Activated T-cell treated with anti-CD3 and anti-CD28 coated beads, Interleukin-2, amount 50 U/mL, for 24 hours (primary cell): ENCODE data around the gene SMC4.

Experiments
- DNase-seq: peaks from one replicate; pipeline ENCODE4 v3.0.0-alpha.2; 2020
- H3K27ac Mint-ChIP-seq: 2 replicates; pipeline ENCODE4 v1.8.0; 2020; ENCODE audit warnings: mild to moderate bottlenecking, mixed read lengths
- H3K27me3 Mint-ChIP-seq: 2 replicates; pipeline ENCODE4 v1.8.0; 2020; ENCODE audit warnings: mixed read lengths
- H3K36me3 Mint-ChIP-seq: 2 replicates; pipeline ENCODE4 v1.8.0; 2020; ENCODE audit warnings: low read depth, mixed read lengths
- H3K4me1 Mint-ChIP-seq: 2 replicates; pipeline ENCODE4 v1.8.0; 2020; ENCODE audit warnings: low read depth, mixed read lengths
- H3K4me3 Mint-ChIP-seq: 2 replicates; pipeline ENCODE4 v1.8.0; 2020; ENCODE audit warnings: mild to moderate bottlenecking, moderate library complexity, mixed read lengths
- H3K9me3 Mint-ChIP-seq: 2 replicates; pipeline ENCODE4 v1.8.0; 2020; ENCODE audit warnings: mixed read lengths

SMC4 gene

DNA sequence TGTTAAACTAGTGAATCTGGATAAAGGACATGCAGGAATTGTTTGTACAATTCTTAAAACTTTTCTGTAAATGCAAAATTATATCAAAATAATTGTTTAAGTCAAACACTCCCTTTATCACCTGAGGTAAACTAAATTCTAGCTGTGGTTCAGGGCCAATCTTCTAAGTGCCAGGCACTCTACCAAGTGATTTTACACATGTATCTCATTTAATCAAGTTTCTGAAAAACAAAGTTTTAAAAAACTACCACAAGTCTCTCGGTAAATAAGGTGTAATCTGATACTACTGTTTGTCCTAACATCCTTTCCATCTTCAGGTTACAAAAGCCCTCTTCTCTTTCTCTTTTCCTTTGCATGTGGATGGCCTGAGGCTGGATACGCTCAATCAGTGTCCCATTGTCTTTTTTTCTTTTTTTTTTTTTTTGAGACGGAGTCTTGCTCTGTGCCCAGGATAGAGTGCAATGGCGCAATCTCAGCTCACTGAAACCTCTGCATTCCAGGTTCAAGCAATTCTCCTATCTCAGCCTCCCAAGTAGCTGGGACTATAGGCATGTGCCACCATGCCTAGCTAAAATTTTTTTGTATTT lies 19.7 kb upstream of the SMC4 start:
- H3K36me3 Mint-ChIP-seq, result peaks cover 52% of the 10 kb centered on the region
- peaks cover 6% of the 10 kb centered on the region for H3K4me1 Mint-ChIP-seq
- no peak overlapping the region for H3K27ac Mint-ChIP-seq
- H3K9me3 Mint-ChIP-seq, result no peaks in the 10 kb centered on the region
- no peaks in the 10 kb centered on the region for H3K27me3 Mint-ChIP-seq
- H3K4me3 Mint-ChIP-seq, result no peak overlapping the region
- no peak for DNase-seq

DNA sequence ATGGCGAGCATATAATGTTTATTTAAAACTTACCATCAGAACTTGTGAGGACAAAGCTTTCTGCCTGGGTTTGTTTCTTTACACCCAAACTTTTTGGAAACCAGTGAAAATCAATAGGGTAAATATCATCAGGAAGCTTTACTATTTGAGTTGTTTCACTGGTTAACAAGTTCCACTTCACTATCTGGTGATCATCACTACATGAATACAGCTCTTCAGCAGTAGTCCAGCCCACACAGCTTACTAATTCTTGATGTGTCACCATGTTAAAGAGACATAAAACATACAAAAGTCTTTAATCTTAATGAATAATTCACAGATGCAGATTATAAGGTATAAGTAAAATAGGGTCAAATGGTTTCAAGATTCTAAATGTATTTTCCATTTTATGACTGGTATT lies 18.0 kb upstream of the SMC4 start:
- H3K27me3 Mint-ChIP-seq, result no peaks in the 10 kb centered on the region
- H3K4me1 Mint-ChIP-seq, result peaks cover 9% of the 10 kb centered on the region
- no peaks in the 10 kb centered on the region for H3K9me3 Mint-ChIP-seq
- no peak overlapping the region for H3K4me3 Mint-ChIP-seq
- peaks cover 37% of the 10 kb centered on the region for H3K36me3 Mint-ChIP-seq
- H3K27ac Mint-ChIP-seq, result no peak overlapping the region
- no peak for DNase-seq

DNA sequence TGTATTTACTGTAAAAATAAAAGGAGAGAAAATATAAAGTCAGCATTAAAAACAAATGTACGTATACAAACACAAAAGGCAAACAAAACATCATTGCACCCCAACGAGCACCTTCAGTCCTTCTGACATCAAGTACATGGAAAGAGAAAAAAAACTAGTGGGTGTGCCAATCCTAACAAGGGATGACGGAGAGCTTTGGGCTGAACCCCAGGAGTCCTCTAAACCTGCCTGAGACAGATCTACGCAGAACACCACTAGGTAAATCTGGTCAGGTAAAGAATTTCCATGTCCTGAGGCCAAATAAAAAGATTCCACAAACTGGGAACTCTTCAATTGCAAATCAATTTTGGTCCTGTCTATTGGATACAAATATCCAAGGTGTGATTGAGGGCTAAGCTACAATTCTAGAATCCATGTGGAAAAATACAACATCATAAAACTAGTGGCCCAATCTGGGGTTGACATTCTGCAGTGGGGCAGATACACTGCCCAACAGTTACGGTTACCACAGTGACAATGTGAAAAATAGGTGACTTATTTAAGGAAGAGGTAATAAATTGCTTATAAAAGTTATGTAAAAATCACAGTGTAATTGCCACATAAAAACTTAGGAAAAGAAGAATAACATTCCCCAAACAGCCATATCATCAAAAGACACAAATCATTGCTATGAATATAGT lies 14.7 kb upstream of the SMC4 start:
- Mint-ChIP-seq H3K9me3 (no peaks in the 10 kb centered on the region), H3K36me3 (peaks cover 27% of the 10 kb centered on the region), H3K27me3 (no peaks in the 10 kb centered on the region), H3K4me1 (peaks cover 10% of the 10 kb centered on the region), H3K4me3 (no peak overlapping the region), H3K27ac (no peak overlapping the region)
- DNase-seq, result no peak

DNA sequence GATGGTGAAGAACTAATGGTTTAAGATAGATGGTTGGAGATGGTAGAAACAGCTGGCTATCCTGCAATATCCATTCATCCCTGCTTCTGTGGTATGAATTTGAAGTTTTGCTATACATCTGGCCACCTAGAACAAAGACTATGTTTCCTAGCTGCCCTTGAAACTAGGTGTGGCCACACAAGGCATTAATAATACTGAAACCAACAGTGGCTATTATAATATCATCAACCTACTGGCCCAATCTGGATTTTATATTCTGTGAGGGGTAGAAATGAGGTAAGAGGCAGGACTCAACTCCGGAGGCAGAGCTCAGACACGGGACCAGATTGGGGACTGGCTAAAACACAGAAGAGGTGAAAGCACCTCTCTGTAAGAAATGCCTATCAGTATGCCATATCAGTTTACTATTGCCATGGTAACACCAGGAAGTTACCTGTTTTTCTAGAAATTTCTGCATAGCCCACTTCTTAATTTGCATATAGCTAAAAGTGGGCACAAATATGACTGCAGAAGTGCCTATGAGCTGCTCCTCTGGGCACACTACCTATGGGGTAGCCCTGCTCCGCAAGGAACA lies 8.8 kb upstream of the SMC4 start:
- no peak overlapping the region for H3K27ac Mint-ChIP-seq
- peaks cover 3% of the 10 kb centered on the region for H3K36me3 Mint-ChIP-seq
- DNase-seq, result no peak
- H3K27me3 Mint-ChIP-seq, result no peaks in the 10 kb centered on the region
- no peaks in the 10 kb centered on the region for H3K9me3 Mint-ChIP-seq
- H3K4me1 Mint-ChIP-seq, result peaks cover 8% of the 10 kb centered on the region
- H3K4me3 Mint-ChIP-seq, result no peak overlapping the region

DNA sequence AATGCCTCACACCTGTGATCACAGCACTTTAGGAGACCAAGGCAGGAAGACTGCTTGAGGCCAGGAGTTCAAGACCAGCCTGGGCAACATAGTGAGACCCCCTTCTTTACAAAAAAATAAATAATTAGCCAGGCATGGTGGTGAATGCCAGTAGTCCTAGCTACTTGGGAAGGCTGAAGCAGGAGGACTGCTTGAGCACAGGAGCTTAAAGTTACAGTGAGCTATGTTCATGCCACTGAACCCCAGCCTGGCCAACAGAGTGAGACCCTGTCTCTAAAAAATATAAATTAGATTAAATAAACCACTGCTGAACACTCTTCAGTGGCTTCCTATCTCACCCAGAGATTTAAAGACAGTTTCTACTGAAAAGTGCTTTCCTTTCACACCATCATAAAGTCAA lies 6.7 kb upstream of the SMC4 start:
- H3K27me3 Mint-ChIP-seq, result no peaks in the 10 kb centered on the region
- no peak for DNase-seq
- H3K9me3 Mint-ChIP-seq, result no peaks in the 10 kb centered on the region
- H3K4me1 Mint-ChIP-seq, result peaks cover 12% of the 10 kb centered on the region
- H3K4me3 Mint-ChIP-seq, result no peak overlapping the region
- H3K36me3 Mint-ChIP-seq, result peaks cover 3% of the 10 kb centered on the region
- no peak overlapping the region for H3K27ac Mint-ChIP-seq

DNA sequence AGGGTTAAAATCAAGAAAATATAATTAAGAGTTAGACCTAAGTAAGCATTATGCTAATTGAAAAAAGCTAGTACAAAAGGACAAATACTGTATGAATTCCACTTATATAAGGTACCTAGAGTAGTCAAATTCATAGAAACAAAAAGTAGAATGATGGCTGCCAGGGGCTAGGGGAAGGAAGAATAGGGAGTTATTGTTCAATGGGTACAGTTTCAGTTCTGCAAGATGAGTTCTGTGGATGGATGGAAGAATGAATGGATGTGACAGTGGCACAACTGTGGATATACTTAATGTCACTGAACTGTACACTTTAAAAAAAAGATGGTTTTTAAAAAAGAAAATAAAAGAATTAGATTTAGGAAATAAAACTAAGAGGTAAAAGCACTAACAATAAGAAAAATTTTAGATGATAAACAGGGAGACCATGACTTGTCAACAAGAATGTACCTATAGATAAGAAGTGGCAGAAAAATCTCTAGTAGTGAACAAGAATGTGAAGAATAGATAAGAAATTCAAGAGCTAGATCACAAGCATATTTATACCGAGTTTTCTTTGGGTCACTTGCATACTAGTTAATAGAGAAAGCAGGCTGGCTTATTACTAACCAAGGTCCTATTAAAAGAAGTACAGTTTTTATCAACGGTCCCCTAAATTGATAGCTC lies 6.0 kb upstream of the SMC4 start:
- Mint-ChIP-seq H3K4me1 (peaks cover 19% of the 10 kb centered on the region), H3K4me3 (no peak overlapping the region), H3K36me3 (peaks cover 6% of the 10 kb centered on the region), H3K9me3 (no peaks in the 10 kb centered on the region), H3K27ac (no peak overlapping the region), H3K27me3 (no peaks in the 10 kb centered on the region)
- no peak for DNase-seq

DNA sequence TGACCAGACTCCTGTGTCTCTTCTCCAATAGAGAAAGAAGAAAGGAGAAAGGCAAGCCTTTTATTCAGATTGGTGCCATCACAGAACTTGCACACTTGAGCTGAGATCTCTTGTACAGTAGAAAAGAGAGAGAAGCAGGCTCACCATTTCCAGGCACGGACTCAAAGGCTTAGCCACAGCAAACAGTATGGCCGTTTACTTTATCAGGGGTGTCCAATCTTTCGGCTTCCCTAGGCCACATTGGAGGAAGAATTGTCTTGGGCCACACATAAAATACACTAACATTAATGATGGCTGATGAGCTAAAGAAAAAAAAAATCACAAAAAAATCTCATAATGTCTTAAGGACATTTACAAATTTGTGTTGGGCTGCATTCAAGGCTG lies 5.4 kb upstream of the SMC4 start:
- no peaks in the 10 kb centered on the region for H3K9me3 Mint-ChIP-seq
- no peaks in the 10 kb centered on the region for H3K27me3 Mint-ChIP-seq
- peaks cover 21% of the 10 kb centered on the region for H3K4me1 Mint-ChIP-seq
- H3K4me3 Mint-ChIP-seq, result no peak overlapping the region
- H3K27ac Mint-ChIP-seq, result no peak overlapping the region
- DNase-seq, result no peak
- H3K36me3 Mint-ChIP-seq, result peaks cover 11% of the 10 kb centered on the region

DNA sequence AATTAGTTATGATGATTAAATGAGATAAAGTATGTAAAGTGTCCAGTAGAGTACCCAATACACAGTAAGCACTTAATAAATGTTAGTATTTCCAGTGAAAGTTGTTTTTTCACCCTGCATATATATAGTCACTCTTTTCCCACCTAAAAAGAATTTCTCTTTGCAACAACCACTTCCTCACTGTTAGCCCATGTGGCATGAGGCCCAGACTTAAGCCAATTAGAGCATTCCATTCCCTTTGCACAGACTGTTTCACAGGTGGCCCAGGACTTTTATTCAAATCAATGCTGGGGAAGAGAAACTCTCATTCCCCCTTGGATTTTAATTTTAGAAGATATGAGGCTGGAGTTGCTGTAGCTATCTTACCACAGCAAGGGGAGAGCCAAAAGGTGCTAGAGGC lies 4.2 kb upstream of the SMC4 start:
- no peaks in the 10 kb centered on the region for H3K9me3 Mint-ChIP-seq
- peaks cover 24% of the 10 kb centered on the region for H3K36me3 Mint-ChIP-seq
- DNase-seq, result no peak
- H3K4me1 Mint-ChIP-seq, result peaks cover 21% of the 10 kb centered on the region
- no peak overlapping the region for H3K4me3 Mint-ChIP-seq
- H3K27ac Mint-ChIP-seq, result no peak overlapping the region
- no peaks in the 10 kb centered on the region for H3K27me3 Mint-ChIP-seq

DNA sequence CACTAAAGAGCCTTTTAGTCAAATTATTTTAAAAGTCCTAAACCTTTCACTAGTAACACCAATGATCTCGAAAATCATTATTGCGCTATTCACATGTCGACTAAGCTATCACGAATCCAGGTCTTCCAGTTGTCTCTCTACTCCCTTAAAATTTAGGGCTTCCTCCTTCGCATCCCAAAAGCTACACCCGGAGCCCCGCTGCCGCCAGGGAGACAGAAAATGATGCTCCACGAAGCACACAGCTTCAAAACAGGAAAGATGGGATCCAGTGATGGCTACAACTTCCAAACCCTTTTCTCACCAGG lies 678 bp upstream of the SMC4 start:
- Mint-ChIP-seq H3K36me3 (peaks cover 54% of the 10 kb centered on the region), H3K27me3 (peaks cover 11% of the 10 kb centered on the region), H3K4me3 (peak overlapping the region; percentile 97), H3K27ac (peak overlapping the region; percentile 99), H3K9me3 (no peaks in the 10 kb centered on the region), H3K4me1 (peaks cover 43% of the 10 kb centered on the region)
- no peak for DNase-seq

DNA sequence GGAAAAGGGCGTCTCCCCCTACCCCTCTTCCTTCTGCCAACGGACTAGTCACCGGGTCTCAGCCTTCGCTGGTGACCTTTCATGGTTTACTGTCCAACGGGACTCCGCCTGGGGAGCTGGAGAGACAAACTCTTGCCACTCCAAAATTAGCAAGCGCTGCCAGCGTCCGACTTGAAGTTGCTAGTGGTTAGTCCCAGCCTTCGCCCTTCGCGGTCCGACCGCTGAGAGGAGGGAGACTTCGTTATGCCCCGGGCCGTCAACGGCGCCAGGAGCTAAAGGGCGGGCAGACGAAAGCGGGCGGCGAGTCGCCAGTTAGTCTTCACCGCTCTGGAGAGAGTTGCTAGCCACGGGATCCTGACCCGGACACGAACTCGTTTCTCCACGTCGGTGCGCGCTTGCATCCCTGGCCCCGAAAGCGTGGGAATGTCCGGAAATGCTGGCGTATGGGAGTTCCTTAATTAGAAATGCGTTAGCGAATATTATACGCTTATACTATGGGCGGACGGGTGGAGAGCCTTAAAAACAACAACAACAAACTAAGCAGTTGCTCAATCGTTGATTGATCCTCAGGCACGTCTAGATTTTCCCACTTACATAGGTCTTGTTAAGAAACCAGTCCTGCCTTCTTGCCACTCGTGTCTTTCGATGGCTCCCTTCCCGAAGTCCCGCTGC lies 716 bp downstream of the SMC4 start:
- no peak for DNase-seq
- Mint-ChIP-seq H3K27ac (peak overlapping the region; percentile 99), H3K4me1 (peaks cover 51% of the 10 kb centered on the region), H3K4me3 (peak overlapping the region; percentile 97), H3K27me3 (peaks cover 11% of the 10 kb centered on the region), H3K36me3 (peaks cover 67% of the 10 kb centered on the region), H3K9me3 (no peaks in the 10 kb centered on the region)

DNA sequence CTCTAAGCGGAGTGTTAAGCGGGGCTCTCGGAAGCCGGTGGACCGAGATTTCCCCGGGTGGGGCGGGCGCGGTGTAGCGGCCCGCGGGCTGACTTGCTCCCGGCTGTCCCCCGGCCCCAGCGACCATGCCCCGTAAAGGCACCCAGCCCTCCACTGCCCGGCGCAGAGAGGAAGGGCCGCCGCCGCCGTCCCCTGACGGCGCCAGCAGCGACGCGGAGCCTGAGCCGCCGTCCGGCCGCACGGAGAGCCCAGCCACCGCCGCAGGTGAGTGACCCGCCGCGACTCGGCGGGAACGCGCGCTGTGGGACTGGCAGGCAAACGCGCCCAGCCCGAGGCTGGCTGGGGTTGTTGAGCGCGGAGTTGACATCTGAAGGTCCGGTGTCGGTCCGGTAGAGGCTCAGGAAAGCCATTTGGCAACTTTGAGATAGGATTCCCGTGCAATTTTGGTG lies 1.3 kb downstream of the SMC4 start:
- Mint-ChIP-seq H3K9me3 (no peaks in the 10 kb centered on the region), H3K27me3 (peaks cover 11% of the 10 kb centered on the region), H3K36me3 (peaks cover 72% of the 10 kb centered on the region), H3K27ac (peak overlapping the region; percentile 99), H3K4me3 (peak overlapping the region; percentile 97), H3K4me1 (peaks cover 51% of the 10 kb centered on the region)
- DNase-seq, result peak; percentile 50

DNA sequence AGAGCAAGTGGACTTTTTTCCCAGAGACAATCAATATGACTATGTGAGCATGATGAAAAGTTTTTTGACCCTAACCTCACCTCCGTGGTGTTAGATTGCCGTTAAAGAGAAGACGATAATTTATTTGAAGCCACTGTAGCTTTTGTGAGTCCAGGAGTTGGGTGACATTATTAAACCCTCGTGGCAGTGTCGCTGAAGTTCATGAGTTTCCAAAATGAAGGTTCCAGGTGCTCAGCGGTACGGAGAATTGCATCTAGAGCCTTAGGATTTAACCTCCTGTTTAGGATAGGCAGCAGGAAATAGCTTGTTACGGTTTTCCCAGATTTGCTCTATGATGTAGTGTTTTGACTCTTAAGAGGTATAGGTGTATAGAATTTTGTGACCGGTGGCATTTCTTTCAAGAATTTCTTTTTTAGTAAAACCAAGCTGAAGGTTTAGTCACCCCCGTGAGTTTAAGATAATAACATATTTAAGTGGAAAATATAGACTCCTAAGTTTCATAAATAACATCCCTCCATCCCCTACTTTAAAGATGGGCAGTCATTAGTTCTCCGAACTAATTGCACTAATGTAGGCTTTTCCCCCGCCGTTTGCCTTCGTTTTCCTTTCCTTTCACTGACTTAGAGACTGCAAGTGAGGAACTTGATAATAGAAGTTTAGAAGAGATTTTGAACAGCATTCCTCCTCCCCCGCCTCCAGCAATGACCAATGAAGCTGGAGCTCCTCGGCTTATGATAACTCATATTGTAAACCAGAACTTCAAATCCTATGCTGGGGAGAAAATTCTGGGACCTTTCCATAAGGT lies 2.0 kb downstream of the SMC4 start:
- peaks cover 11% of the 10 kb centered on the region for H3K27me3 Mint-ChIP-seq
- H3K27ac Mint-ChIP-seq, result peak overlapping the region; percentile 88
- peak overlapping the region; percentile 97 for H3K4me3 Mint-ChIP-seq
- no peak for DNase-seq
- H3K9me3 Mint-ChIP-seq, result no peaks in the 10 kb centered on the region
- peaks cover 49% of the 10 kb centered on the region for H3K4me1 Mint-ChIP-seq
- peaks cover 80% of the 10 kb centered on the region for H3K36me3 Mint-ChIP-seq

DNA sequence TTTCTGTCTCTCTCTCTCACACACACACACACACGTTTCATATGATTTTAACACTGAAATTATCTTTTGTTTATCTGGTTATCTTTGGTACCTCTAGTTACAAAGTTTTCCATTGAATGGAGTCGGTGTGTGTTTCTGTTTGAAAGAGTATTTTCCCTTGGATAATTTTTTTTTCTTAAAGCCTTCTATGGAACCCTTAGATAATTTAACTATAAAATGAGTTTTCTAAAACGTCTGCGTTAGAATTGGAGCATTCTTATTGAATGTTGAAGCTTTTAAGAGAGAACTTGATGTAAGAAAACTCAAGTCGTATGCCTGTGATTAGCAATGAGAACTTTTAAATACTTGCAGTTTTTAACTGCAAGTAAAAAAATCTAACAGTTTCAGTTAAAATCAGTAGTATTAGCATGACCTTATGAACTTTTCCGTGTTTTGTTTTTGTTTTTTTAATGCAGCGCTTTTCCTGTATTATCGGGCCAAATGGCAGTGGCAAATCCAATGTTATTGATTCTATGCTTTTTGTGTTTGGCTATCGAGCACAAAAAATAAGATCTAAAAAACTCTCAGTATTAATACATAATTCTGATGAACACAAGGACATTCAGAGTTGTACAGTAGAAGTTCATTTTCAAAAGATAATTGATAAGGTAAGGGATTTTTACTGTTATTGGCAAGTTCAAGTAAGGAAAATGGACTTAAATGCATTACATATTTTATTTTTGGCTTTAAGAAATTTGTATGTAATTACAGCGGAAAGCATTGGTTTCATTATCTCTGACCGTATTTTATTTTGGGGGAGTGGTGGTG lies 3.0 kb downstream of the SMC4 start:
- H3K9me3 Mint-ChIP-seq, result no peaks in the 10 kb centered on the region
- H3K27me3 Mint-ChIP-seq, result peaks cover 11% of the 10 kb centered on the region
- H3K27ac Mint-ChIP-seq, result peak overlapping the region; percentile 35
- H3K4me3 Mint-ChIP-seq, result peak overlapping the region; percentile 97
- H3K36me3 Mint-ChIP-seq, result peaks cover 87% of the 10 kb centered on the region
- DNase-seq, result no peak
- peaks cover 46% of the 10 kb centered on the region for H3K4me1 Mint-ChIP-seq
